Measurements from ENCODE around the gene FGR.
A peak's percentile ranks its signal among the peaks of the same experiment; 100 is the strongest.

The FGR gene

GRCh38 chr1:27617420-27617819 is 17.6 kb downstream of the FGR start:
- H3K27me3 Mint-ChIP-seq, result no peaks in the 10 kb centered on the region
- no peaks in the 10 kb centered on the region for H3K9me3 Mint-ChIP-seq
- H3K4me1 Mint-ChIP-seq, result peaks cover 57% of the 10 kb centered on the region
- DNase-seq (no peak), ATAC-seq (no peak)
- H3K27ac Mint-ChIP-seq, result no peak overlapping the region
- H3K4me3 Mint-ChIP-seq, result no peak overlapping the region

- Mint-ChIP-seq H3K27me3 (no peaks in the 10 kb centered on the region), H3K4me1 (peaks cover 57% of the 10 kb centered on the region), H3K4me3 (no peak overlapping the region), H3K9me3 (no peaks in the 10 kb centered on the region), H3K27ac (peak overlapping the region in 1 of 2 donors; percentile 35)
- ATAC-seq, result no peak
- no peak for DNase-seq
Measured at GRCh38 chr1:27616441-27616840, 18.5 kb downstream of the FGR start.

- no peaks in the 10 kb centered on the region for H3K27me3 Mint-ChIP-seq
- peaks cover 57% of the 10 kb centered on the region for H3K4me1 Mint-ChIP-seq
- ATAC-seq (no peak), DNase-seq (no peak)
- no peaks in the 10 kb centered on the region for H3K9me3 Mint-ChIP-seq
- no peak overlapping the region for H3K27ac Mint-ChIP-seq
- no peak overlapping the region for H3K4me3 Mint-ChIP-seq
Measured at GRCh38 chr1:27615346-27616192, 19.4 kb downstream of the FGR start.

- no peaks in the 10 kb centered on the region for H3K27me3 Mint-ChIP-seq
- ATAC-seq (no peak), DNase-seq (no peak)
- no peak overlapping the region for H3K4me3 Mint-ChIP-seq
- H3K9me3 Mint-ChIP-seq, result no peaks in the 10 kb centered on the region
- peaks cover 57% of the 10 kb centered on the region for H3K4me1 Mint-ChIP-seq
- no peak overlapping the region for H3K27ac Mint-ChIP-seq
Measured at GRCh38 chr1:27614625-27615344, 20.2 kb downstream of the FGR start.

- no peak for ATAC-seq
- Mint-ChIP-seq H3K27me3 (no peaks in the 10 kb centered on the region), H3K9me3 (no peaks in the 10 kb centered on the region), H3K27ac (no peak overlapping the region), H3K4me3 (no peak overlapping the region), H3K4me1 (peaks cover 57% of the 10 kb centered on the region)
- no peak for DNase-seq
Measured at GRCh38 chr1:27614043-27614624, 20.9 kb downstream of the FGR start.

GRCh38 chr1:27612718-27613117 is 22.3 kb downstream of the FGR start:
- Mint-ChIP-seq H3K9me3 (no peaks in the 10 kb centered on the region), H3K4me3 (no peak overlapping the region), H3K4me1 (peaks cover 43% of the 10 kb centered on the region), H3K27me3 (no peaks in the 10 kb centered on the region), H3K27ac (no peak overlapping the region)
- DNase-seq (no peak), ATAC-seq (no peak)

GRCh38 chr1:27611450-27611849 is 23.5 kb downstream of the FGR start:
- no peak for DNase-seq
- H3K4me3 Mint-ChIP-seq, result no peak overlapping the region
- H3K9me3 Mint-ChIP-seq, result no peaks in the 10 kb centered on the region
- peaks cover 42% of the 10 kb centered on the region for H3K4me1 Mint-ChIP-seq
- no peak for ATAC-seq
- H3K27me3 Mint-ChIP-seq, result no peaks in the 10 kb centered on the region
- no peak overlapping the region for H3K27ac Mint-ChIP-seq

GRCh38 chr1:27609618-27610240 is 25.3 kb downstream of the FGR start:
- peaks cover 40% of the 10 kb centered on the region for H3K4me1 Mint-ChIP-seq
- ATAC-seq (no peak), DNase-seq (no peak)
- no peaks in the 10 kb centered on the region for H3K9me3 Mint-ChIP-seq
- H3K27ac Mint-ChIP-seq, result no peak overlapping the region
- no peak overlapping the region for H3K4me3 Mint-ChIP-seq
- H3K27me3 Mint-ChIP-seq, result no peaks in the 10 kb centered on the region

GRCh38 chr1:27609210-27609555 is 25.8 kb downstream of the FGR start:
- peaks cover 35% of the 10 kb centered on the region for H3K4me1 Mint-ChIP-seq
- ATAC-seq (no peak), DNase-seq (no peak)
- no peaks in the 10 kb centered on the region for H3K9me3 Mint-ChIP-seq
- no peak overlapping the region for H3K4me3 Mint-ChIP-seq
- no peak overlapping the region for H3K27ac Mint-ChIP-seq
- H3K27me3 Mint-ChIP-seq, result no peaks in the 10 kb centered on the region

- no peak for DNase-seq
- H3K27ac Mint-ChIP-seq, result no peak overlapping the region
Measured at GRCh38 chr1:27607239-27607804, 27.7 kb downstream of the FGR start.

GRCh38 chr1:27606708-27607238 is 28.2 kb downstream of the FGR start:
- H3K4me3 Mint-ChIP-seq, result no peak overlapping the region
- H3K27ac Mint-ChIP-seq, result peak overlapping the region in 1 of 2 donors; percentile 91
- H3K27me3 Mint-ChIP-seq, result no peaks in the 10 kb centered on the region
- ATAC-seq, result no peak
- no peak for DNase-seq
- peaks cover 23% of the 10 kb centered on the region for H3K4me1 Mint-ChIP-seq
- H3K9me3 Mint-ChIP-seq, result no peaks in the 10 kb centered on the region

More at GRCh38 chr1:27607239-27607804, 27.7 kb downstream of the FGR start:
- no peak for ATAC-seq
- Mint-ChIP-seq H3K27me3 (no peaks in the 10 kb centered on the region), H3K9me3 (no peaks in the 10 kb centered on the region), H3K4me3 (no peak overlapping the region), H3K4me1 (peaks cover 23% of the 10 kb centered on the region)

- peak; percentile 59 to 64 for DNase-seq
- peaks cover 23% of the 10 kb centered on the region for H3K4me1 Mint-ChIP-seq
- no peak overlapping the region for H3K27ac Mint-ChIP-seq
- H3K27me3 Mint-ChIP-seq, result no peaks in the 10 kb centered on the region
- no peak overlapping the region for H3K4me3 Mint-ChIP-seq
- ATAC-seq, result no peak
- H3K9me3 Mint-ChIP-seq, result no peaks in the 10 kb centered on the region
Measured at GRCh38 chr1:27605796-27606707, 28.9 kb downstream of the FGR start.

GRCh38 chr1:27605300-27605766 is 29.7 kb downstream of the FGR start:
- H3K27me3 Mint-ChIP-seq, result no peaks in the 10 kb centered on the region
- no peak overlapping the region for H3K27ac Mint-ChIP-seq
- H3K4me1 Mint-ChIP-seq, result peaks cover 23% of the 10 kb centered on the region
- H3K4me3 Mint-ChIP-seq, result peak overlapping the region; percentile 50 to 98
- ATAC-seq (no peak), DNase-seq (no peak)
- H3K9me3 Mint-ChIP-seq, result no peaks in the 10 kb centered on the region

GRCh38 chr1:27604579-27605299 is 30.2 kb downstream of the FGR start:
- Mint-ChIP-seq H3K27ac (peak overlapping the region in 1 of 2 donors; percentile 44), H3K27me3 (no peaks in the 10 kb centered on the region), H3K4me3 (peak overlapping the region; percentile 81 to 98), H3K9me3 (no peaks in the 10 kb centered on the region), H3K4me1 (peaks cover 23% of the 10 kb centered on the region)
- no peak for DNase-seq
- no peak for ATAC-seq
